ENCODE measurements around the gene SDC1.
"Not testable (repeated sequence)": the region's sequence is repeated elsewhere in the genome, so short reads cannot be mapped to it uniquely, and the experiment has no call there.

SDC1 gene, protein sequence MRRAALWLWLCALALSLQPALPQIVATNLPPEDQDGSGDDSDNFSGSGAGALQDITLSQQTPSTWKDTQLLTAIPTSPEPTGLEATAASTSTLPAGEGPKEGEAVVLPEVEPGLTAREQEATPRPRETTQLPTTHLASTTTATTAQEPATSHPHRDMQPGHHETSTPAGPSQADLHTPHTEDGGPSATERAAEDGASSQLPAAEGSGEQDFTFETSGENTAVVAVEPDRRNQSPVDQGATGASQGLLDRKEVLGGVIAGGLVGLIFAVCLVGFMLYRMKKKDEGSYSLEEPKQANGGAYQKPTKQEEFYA

DNA sequence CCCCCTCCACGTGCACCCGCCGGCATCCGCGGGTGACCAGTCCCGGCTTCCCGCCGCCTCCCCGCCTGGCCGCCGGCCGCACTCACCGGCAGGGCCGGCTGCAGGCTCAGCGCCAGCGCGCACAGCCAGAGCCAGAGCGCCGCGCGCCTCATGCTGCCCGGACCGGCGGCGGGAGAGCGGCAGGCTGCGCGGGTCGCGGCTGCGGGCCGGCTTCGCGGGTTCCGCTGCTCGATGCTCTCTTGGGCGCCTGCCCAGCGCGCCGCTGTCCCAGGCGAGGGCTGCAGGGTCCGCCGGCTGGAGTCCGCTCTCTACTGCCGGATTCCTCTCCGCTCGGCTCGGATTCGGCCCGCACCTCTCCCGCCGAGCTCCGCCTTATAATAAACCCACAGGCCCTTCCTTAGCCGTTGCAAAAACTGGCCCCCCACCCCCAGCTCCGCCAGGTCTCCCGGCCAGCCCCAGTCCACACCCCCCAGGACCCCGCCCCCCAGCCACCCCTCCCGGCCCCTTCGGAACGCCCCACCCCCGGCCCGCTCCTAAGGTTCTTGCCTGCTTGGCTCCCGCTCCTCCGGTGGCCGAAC lies at the start of gene SDC1:
Gene SDC1 (minus strand): TSS at position 415 of the 578 bp plus-strand sequence. CDS start 263 bp downstream, at position 152.
- DNase-seq (ENCODE audit: low spot score) = peak; percentile 65

DNA sequence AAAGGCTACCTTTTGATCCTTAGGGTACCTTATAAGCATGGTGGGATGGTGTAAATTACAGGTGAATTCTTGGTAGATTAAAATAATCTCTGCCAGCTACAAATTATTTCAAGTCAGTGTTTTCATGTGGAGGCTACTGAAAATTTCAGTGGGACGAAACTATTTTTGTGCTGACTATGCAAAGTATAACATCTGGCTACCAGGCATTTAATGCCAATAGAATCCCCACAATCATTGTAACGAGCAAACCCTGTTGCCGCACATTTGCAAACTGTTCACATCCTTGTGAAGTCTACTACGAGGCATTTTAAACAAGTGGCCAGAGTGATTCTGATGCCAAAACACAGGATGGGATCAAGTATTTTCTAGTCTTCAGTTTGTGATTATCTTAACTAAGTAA lies 48.1 kb upstream of the SDC1 start:
- no peak for DNase-seq (ENCODE audit: low spot score)

DNA sequence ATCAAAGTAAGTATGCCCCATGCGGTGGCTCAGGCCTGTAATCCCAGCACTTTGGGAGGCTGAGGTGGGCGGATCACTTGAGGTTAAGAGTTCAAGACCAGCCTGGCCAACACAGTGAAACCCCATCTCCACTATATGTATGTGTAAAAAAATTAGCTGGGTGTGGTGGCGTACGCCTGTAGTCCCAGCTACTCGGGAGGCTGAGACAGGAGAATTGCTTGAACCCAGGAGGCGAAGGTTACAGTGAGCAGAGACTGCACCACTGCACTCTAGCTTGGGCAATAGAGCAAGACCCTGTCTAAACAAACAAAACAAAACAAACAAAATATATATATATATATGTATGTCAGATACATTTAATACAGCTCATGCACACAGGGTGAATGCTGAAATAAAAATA lies 43.4 kb upstream of the SDC1 start:
- not testable (repeated sequence) for DNase-seq (ENCODE audit: low spot score)

DNA sequence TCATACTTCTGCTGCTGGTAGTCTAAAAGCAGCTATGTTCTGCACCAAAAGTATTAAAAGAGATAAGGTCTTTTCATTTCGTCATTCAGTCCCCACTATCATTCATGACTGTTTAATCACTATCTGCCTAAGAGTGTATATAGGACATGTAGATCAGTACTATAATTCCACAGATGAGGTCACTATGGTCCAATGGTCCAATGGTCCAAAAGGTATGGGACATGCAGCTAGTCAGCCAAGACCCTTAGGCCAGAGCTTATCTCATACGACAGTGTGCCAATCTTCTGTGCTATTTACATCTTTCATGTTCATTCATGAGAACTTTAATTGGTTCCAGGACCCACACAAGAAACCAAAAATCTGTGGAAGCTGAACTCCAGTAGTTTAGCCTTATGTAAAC lies 42.6 kb upstream of the SDC1 start:
- DNase-seq (ENCODE audit: low spot score) = no peak

DNA sequence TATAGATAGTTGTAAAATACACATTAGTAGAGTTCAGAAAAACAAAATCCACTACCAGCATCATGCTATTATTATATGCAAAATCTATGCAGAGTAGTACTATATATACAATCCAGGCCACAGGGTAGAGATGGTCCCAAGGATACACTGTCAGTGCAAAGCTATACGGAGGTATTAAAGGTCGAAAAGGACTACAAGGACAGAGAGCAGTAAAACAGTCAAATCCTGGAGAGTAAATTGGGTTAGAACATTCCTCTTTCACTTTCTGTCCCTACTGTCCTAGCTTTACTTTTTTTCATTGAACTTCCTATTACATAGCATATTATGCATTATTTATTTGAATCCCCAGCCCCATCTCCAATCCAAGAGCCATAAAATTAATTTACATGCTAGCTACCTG lies 39.7 kb upstream of the SDC1 start:
- DNase-seq (ENCODE audit: low spot score) = no peak

DNA sequence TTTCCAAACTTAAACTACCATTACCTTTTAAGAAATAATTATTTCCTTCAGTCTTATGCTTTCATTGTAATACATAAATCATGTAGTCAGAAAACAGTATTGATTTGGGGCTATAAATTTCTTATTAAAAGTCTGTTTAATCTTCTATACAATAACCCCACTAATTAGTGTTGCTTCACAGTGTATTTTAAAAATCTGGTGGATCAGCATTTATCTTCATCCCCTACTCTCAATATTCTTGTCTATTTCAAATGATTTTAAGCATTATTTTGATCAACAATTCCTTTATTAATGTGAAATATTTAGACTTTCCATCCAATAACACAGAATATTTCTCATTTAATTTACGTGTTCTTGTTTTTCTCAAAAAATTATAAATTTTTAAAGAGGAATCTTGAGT lies 32.5 kb upstream of the SDC1 start:
- no peak for DNase-seq (ENCODE audit: low spot score)

DNA sequence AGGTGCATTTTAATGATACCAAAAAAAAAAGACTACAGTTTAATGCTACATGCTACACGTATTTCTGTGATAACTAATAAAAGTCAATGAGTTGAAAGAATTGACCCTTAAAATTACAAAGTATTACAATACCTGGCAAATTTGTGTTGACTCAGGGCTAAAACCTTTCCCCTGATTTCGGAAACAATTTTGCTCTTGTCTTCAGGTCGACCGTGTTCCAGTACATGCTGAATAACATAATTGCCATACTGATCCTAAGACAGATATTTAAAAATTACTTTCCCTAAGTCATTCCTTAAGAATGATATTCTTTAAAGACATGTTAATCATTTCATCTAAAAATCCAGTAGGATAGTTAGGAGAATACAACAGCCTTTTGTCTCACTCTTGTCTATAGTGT lies 29.8 kb upstream of the SDC1 start:
- no peak for DNase-seq (ENCODE audit: low spot score)

DNA sequence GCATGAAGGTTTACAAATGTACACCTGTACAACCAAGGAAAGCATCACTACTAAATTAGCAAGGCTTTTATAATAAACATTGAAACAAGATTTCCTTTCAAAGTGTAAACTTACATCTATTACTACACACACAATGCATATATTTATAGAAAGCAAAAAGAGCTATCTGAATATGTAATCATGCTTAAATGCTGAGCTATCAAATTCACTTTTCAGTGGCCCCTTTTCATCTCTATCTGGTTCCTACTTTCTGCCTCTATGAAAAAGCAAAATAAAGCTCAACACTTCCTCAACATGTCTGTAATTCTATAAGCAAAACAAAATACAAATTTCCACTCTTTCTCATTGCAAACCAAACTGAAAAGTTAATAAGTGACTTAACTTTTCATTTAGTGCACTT lies 25.5 kb upstream of the SDC1 start:
- no peak for DNase-seq (ENCODE audit: low spot score)

DNA sequence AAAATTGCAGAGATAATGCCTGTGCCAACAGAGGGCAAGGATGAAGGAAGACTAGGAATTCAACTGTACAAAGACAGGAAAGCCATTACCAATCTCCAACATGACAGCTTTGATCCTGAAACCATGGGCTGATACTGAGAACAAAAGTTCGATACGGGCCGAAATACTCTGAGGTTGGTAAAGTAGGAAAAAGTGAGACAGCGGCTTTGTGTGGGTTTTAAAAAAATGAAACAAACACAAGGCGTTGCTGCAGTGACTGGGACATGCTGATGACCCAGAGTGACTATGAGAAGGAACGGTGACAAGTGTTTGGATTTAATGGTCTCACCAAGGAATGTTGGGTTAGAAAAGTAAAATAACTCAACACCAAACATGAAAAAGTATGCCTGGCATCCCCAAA lies 24.2 kb upstream of the SDC1 start:
- DNase-seq (ENCODE audit: low spot score) = no peak

DNA sequence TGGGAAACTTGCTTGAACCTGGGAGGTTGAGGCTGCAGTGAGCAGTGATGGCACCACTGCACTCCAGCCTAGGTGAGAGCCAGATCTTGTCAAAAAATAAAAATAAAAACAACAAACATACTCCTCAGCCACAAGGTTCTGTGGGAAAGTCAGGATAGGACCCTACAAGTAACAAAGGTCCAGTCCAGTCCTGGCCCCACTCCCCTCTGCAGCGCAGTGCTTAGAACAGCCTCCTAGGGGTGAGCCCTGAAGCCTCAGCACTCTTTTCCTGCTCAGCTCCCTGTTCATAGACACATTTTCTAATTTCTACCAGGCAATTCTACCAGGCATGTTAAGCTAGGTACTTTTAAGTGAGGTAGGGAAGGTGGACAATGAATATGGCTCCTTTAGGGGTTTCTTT lies 22.2 kb upstream of the SDC1 start:
- DNase-seq (ENCODE audit: low spot score) = no peak

DNA sequence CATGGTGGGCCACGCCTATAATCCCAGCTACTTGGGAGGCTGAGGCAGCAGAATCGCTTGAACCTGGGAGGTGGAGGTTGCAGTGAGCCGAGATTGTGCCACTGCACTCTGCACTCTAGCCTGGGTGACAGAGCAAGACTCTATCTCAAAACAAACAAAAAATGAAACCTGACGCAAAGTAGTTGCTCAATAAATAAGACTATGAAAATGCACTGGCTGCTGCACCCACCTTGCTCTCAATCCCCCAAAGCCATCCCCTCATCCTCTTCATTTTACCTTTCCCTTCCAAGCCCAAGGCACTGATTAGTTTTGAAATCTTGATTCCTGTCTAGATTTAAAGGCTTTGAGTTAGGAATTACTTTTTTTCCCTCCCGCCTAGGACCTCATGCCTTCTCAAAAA lies 18.7 kb upstream of the SDC1 start:
- not testable (repeated sequence) for DNase-seq (ENCODE audit: low spot score)

DNA sequence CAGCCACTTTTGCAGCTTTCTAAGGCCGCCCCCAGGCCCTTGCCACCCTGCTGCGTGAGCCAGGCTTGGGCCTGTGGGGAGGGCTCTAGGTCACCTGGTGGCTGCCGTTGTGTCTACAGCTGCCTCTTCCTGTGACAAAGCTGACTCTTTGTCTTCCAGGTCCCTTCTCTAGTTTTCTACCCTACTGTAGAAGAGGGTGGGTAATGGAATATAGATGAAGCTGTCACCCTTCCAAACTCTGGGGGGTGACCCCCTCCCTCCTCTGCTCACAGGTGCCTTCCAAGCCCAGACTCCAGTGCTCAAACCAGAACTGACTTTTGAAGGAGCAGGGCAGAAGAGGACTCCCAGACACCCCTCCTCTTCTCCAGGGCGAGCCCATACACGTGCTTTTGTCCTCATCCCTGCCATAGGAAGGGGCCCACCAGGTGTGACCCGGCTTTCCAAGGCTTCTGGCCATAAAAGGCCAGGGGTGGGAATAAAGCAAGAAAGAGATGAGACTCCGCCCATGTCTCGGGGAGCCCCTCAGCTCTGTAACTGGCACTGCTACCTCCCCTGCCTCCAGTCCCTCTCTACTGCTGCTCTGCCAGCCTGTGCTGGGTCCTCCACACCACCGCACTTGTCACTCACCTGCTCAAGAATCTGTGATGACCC lies 17.9 kb upstream of the SDC1 start:
- peak; percentile 19 for DNase-seq (ENCODE audit: low spot score)

DNA sequence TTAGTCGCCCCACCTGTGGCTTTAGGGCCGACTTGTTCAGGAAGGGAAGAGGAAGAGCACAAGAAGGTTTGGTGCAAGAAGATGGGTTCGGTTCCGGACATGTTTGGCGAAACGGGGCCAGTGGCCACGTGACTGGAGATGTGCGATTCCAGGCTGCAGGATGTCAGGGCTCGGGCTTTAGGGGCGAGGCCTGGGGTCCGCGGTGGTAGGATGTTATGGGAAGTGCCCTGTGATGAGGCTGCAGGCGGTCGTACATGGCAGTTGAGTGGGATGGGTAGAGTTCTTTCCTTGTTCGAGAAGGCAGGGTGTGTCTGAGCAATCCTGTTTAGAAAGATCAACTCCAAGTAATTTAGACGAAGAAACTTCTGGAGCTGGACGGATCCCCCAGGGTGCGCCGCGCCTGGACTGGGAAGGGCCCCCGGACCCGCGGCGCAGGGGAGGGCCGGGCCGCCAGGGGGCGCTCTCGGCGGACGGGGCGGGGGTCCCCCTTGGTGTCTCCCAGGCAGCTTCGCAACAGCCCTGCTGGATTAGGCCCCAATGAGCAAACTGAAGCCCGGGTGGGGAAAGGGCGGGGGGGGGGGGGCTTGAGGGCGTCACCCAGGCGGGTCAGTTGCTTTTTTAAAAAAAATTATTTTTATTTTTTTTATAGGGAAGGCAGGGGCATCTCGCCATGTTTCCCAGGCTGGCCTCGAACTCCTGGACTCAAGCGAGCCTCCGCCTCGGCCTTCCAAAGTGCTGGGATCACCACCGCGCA lies 17.2 kb upstream of the SDC1 start:
- no peak for DNase-seq (ENCODE audit: low spot score)

DNA sequence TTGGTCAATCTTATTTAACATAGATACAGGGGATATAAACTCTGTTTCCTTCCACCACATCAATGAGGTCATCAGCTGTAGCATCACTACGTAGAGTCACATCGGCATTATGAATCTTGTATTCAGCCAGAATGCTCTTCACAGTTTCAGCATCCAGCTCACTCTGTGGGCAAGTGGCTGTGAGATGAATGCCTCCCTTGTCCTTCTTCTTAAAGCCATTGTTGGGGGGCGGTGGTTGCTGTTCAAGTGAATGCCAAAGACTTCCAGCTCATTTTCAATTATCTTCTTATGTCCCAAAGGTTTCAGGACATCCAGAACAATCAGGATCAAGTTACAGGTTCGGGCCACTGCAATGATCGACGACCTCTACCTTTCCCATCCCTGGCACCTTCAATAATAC lies 15.4 kb upstream of the SDC1 start:
- not testable (repeated sequence) for DNase-seq (ENCODE audit: low spot score)

DNA sequence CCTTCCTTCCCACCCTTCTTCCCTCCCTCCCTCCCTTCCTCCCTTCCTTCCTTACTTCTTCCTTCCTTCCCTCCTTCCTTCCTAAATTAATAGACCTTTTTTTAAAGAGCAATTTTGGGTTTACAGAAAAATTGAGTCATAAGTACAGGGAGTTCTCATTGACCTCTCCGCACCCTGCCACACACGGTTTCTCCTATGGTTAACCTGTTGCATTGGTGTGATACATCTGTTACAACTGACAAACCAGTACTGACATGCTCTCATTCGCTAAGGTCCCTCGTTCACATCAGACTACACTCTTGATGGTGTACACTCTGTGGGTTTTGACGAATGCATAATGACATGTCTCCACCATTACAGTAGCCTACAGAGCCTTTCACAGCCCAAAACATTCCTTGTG lies 11.6 kb upstream of the SDC1 start:
- no peak for DNase-seq (ENCODE audit: low spot score)

DNA sequence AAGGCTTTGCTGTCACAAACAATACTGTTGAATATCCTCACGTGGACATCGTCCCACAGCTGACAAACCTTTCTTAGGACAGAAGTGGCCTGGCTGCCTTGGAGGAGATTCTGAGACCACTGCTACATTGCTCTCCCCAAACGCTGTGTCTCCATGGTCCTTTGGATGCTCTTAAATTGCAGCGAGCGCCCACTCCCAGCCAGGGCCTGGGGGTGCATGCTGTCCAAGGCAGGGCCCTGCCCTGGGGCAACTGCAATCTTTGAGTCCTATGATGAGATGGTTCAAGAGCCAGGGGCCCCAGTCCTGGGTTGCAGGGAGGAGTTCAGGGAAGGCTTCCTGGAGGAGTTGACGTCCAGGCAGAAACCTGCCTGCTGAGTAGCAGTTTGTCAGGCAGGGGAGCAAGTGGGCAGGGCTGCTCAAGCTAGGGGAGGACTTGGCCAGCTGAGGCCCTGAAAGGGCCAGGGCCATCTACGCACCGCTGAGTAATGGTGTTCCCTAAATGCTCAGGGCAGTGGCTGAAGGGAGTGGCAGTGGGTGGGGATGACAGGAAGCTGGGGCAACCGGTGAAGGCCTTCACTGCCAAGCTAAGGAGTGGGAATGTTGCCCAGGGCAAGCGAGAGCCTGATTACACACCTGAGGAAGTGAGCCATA lies 10.8 kb upstream of the SDC1 start:
- peak; percentile 56 for DNase-seq (ENCODE audit: low spot score)

DNA sequence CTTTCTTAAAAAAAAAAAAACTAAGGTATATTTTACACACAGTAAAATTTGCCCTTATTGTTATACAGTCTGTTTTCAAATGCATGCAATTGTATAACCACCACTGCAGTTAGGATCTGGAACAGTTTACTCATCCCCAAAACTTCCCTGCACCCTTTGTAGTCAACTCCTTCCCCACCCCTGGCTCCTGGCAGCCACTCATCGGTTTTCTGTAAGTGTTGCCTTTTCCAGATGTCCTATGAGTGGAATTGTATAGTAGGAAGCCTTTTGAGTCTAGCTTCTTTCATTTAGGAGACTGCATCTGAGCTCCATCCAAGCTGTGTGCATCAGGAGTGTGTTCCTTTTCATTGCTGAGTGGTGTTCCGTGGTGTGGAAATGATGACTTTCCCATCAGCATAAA lies 9.7 kb upstream of the SDC1 start:
- not testable (repeated sequence) for DNase-seq (ENCODE audit: low spot score)

DNA sequence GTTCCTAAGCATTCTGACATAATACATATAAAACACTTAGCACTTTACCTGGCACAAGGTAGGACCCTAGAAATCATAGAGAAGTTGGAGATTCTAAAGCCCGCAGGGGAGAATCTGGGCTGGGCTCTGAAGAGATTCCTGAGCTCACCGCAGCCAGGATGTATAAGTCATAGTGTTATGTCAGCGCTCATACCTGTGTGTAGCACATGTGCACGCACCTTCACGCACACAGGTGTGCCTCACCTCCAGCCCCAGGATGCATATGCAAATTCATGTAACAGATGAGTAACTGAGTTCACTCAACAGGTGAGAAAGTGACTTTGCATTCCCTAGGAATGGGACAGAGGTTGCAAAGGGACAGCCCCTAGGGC lies 7.9 kb upstream of the SDC1 start:
- DNase-seq (ENCODE audit: low spot score) = peak; percentile 92

DNA sequence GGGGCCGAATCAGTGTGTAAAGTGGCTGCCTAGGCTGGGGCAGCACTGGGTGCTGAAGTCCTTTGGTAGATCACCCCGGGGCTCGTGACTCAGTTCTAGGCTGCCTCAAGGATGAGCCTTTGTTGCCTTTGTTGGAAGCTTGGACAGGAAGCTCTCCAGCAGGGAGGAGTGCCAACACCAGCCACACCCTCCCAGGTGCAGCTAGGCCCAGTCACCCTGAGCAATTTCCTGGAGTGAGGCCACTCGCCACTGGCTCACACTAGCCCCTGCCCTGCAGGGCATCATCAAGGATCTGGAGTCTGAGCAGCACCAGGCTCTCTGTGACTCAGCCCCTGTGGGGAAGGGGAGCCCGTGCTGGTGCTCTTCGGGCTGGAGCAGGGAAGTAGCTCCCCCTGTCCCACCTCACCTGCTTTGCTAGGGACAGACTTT lies 6.7 kb upstream of the SDC1 start:
- DNase-seq (ENCODE audit: low spot score) = peak; percentile 98

DNA sequence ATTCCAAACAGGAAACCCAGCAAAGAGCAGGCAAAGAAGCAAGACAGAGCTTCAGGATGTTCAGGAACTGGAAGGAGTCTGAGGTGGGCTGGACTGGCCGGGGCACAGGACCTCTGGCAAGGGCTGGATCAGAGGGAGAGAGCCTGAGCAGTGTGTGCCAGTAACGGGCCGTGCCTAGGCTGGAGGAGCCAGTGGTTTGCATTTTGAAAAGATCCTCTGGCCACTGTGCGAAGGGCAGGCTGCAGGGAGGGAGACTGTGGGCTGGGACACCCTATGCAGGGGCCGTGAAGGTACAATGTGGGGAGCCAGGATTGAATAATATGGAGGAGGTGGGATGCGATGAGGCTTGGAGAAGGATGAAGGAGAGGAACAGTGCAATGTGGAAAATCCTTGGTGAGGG lies 6.2 kb upstream of the SDC1 start:
- DNase-seq (ENCODE audit: low spot score) = no peak

DNA sequence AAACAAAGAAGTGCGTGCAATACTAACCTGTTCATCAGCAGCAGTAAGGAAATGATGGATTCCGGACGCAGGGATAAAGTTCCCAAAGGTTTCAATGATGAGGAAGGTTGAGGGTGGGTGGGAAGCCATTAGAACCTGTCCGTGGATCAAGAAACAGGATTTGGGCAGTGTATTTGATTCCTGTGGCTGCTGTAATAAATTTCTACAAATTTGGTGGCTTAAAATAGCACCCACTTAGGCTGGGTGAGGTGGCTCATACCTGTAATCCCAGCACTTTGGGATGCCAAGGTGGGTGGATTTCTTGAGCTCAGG lies 5.1 kb upstream of the SDC1 start:
- no peak for DNase-seq (ENCODE audit: low spot score)

DNA sequence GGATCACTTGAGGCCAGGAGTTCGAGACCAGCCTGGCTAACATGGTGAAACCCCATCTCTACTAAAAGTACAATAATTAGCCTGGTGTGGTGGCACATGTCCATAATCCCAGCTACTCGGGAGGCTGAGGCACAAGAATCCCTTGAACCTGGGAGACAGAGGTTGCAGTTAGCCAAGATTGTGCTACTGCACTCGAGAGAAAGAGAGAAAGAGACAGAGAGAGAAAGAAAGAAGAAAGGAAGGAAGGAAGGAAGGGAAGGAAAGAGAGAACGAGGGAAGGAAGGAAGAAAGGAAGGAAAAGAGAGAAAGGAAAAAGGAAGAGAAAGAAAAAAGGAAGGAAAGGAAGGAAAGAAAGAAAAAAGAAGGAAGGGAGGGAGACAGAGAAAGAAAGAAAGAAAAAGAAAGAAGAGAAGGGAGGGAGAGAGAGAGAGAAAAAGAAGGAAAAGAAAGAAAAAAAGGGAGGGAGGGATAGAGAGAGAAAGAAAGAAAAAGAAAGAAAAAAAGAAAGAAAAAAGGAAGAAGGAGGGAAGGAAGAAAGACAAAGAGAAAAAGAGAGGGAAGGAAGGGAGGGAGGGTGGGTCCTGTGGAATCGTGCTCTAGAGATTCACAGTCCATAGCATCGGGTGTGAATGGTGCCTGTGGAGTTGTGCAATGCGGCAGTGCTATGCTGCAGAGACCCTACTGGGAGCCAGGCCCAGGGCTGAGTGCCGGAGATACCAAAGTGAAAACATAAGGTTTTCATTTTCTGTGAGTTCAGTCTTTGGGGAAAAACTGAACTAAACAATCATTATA lies 4.6 kb upstream of the SDC1 start:
- no peak for DNase-seq (ENCODE audit: low spot score)
